Measurements from ENCODE around the gene MTA3.
A peak's percentile ranks its signal among the peaks of the same experiment; 100 is the strongest.

DNA sequence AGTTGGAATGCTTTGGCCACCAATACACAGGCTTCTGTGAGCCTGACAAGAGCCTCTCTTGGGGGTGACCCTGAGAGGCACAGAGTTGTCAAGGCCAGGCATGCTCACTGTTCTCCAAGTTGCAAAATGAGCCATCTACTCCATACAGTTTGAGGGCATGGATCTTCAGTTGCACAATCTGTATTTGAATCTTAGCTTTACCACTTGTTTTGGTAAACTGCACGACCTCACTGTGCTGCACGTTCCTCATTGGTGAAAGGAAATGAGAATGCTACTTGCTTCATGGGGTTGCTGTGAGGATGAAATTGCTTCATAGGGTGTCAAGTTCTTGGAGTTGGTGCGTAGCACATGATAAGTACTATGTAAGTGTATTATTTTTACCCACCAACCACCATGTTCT lies 235.9 kb downstream of the MTA3 start:
- TF ChIP-seq, protein P1, sequence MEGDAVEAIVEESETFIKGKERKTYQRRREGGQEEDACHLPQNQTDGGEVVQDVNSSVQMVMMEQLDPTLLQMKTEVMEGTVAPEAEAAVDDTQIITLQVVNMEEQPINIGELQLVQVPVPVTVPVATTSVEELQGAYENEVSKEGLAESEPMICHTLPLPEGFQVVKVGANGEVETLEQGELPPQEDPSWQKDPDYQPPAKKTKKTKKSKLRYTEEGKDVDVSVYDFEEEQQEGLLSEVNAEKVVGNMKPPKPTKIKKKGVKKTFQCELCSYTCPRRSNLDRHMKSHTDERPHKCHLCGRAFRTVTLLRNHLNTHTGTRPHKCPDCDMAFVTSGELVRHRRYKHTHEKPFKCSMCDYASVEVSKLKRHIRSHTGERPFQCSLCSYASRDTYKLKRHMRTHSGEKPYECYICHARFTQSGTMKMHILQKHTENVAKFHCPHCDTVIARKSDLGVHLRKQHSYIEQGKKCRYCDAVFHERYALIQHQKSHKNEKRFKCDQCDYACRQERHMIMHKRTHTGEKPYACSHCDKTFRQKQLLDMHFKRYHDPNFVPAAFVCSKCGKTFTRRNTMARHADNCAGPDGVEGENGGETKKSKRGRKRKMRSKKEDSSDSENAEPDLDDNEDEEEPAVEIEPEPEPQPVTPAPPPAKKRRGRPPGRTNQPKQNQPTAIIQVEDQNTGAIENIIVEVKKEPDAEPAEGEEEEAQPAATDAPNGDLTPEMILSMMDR (IDR thresholded peaks at IDR 0.05; ENCODE audit: insufficient read depth, low read length): no peak
- TF ChIP-seq GABPA (IDR thresholded peaks at IDR 0.05; ENCODE audit: low read depth) (no peak), SPI1 (IDR thresholded peaks at IDR 0.05; ENCODE audit: borderline replicate concordance, low read depth) (no peak), POLR2AphosphoS5 (IDR thresholded peaks at IDR 0.05; ENCODE audit: low read depth) (0 out of 2 replicates have a peak, but pooled peaks have one; percentile 31)
- TF ChIP-seq, protein P2, sequence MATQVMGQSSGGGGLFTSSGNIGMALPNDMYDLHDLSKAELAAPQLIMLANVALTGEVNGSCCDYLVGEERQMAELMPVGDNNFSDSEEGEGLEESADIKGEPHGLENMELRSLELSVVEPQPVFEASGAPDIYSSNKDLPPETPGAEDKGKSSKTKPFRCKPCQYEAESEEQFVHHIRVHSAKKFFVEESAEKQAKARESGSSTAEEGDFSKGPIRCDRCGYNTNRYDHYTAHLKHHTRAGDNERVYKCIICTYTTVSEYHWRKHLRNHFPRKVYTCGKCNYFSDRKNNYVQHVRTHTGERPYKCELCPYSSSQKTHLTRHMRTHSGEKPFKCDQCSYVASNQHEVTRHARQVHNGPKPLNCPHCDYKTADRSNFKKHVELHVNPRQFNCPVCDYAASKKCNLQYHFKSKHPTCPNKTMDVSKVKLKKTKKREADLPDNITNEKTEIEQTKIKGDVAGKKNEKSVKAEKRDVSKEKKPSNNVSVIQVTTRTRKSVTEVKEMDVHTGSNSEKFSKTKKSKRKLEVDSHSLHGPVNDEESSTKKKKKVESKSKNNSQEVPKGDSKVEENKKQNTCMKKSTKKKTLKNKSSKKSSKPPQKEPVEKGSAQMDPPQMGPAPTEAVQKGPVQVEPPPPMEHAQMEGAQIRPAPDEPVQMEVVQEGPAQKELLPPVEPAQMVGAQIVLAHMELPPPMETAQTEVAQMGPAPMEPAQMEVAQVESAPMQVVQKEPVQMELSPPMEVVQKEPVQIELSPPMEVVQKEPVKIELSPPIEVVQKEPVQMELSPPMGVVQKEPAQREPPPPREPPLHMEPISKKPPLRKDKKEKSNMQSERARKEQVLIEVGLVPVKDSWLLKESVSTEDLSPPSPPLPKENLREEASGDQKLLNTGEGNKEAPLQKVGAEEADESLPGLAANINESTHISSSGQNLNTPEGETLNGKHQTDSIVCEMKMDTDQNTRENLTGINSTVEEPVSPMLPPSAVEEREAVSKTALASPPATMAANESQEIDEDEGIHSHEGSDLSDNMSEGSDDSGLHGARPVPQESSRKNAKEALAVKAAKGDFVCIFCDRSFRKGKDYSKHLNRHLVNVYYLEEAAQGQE (IDR thresholded peaks at IDR 0.05; ENCODE audit: insufficient replicate concordance, low read depth): no peak
